Brain pericyte (primary cell): Measurements from ENCODE around the gene MOGAT1.
A peak's percentile ranks its signal among the peaks of the same experiment; 100 is the strongest.
"Not testable (repeated sequence)": the region's sequence is repeated elsewhere in the genome, so short reads cannot be mapped to it uniquely, and the experiment has no call there.

Source experiments
- DNase-seq: peaks from one replicate; pipeline ENCODE4 v3.0.0-alpha.2; 2012; ENCODE audit warnings: low read depth, low spot score

Gene MOGAT1

DNA sequence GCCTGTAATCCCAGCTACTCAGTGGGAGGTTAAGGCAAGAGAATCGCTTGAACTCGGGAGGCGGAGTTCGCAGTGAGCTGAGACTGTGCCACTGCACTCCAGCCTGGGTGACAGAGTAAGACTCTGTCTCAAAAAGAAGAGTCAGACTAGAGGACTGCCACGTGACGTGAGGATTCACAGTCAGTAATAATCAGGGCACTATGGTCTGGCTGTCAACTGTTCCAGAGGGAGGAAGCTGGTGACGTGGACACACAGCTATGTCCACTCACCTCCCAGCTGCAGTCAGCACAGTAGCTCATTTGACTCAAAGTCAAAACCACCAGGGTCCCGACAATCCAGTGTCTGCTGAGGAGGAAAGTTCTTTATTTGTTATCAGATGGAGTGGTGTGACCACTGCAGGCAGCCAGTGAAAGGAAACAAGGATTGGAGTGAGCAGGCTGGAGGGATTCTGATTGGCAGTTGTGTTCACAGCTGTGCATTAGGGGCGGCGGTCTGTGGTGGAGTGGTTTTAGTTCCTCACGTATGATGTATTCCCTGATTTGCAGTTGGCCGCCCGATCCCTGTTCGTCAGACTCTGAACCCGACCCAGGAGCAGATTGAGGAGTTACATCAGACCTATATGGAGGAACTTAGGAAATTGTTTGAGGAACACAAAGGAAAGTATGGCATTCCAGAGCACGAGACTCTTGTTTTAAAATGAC lies 37.9 kb downstream of the MOGAT1 start:
- DNase-seq = peak; percentile 94

DNA sequence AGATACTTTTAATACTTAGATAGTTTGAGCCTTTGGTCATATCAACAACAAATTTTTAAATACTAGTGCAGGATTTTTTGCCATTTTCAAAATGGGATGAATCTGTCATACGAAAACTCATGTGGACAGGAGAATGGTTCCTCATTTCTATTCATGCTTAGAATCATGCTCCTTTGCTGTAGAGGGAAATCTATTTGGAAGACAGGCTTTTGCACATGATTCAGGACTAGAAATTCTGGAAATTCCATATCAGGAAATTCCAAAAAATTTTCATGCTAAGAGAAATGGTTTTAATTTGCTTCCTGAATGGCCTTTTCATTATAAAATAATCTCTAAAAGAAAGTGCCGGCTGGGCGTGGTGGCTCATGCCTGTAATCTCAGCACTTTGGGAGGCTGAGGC lies 39.3 kb downstream of the MOGAT1 start:
- DNase-seq = no peak

DNA sequence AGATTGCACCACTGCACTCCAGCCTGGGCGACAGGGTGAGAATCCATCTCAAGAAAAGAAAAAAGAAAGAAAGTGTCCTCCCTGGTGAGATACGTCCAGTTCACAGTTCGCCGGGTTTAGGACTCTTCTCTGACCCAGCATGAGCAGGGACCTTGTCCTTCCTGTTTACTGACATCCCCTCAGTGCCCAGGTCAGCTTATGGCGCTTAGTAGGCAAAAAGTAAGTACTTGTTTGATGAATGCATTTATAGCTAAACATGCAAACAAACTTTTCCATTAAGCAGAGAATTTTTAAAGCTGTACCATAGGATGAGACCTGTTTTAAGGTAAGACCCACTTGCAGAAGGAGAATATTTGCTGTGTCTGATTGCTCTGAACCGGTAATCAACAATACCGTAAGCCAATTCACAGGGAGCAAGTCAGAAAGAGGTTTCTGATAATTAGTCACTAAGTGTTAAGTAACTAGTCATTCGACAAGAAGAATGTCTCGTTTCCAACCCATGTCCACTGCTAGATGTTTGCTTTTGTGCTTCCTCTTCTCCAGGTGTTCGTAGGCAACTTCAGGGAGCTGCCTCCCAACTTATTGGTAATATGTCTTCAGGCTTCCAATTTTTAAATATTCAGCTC lies 40.0 kb downstream of the MOGAT1 start:
- DNase-seq = no peak

DNA sequence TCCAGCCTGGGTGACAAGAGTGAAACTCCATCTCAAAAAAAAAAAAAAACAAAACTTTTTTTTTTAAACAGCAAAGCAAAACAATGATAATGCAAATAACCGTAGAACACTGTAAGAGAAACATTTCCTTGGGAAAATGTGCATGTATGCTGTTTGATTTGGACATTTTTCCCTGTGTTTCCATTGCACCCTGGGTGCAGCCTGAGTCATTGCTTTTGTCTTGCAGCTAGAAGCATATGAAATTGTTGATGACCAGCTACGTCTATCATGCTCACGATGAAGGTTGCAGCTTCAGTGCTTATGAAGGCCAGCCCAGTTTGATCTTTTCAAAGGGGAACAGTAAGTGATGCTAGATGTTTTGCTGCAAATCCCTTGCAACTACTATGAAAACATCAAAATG lies 41.5 kb downstream of the MOGAT1 start:
- peak; percentile 90 for DNase-seq

DNA sequence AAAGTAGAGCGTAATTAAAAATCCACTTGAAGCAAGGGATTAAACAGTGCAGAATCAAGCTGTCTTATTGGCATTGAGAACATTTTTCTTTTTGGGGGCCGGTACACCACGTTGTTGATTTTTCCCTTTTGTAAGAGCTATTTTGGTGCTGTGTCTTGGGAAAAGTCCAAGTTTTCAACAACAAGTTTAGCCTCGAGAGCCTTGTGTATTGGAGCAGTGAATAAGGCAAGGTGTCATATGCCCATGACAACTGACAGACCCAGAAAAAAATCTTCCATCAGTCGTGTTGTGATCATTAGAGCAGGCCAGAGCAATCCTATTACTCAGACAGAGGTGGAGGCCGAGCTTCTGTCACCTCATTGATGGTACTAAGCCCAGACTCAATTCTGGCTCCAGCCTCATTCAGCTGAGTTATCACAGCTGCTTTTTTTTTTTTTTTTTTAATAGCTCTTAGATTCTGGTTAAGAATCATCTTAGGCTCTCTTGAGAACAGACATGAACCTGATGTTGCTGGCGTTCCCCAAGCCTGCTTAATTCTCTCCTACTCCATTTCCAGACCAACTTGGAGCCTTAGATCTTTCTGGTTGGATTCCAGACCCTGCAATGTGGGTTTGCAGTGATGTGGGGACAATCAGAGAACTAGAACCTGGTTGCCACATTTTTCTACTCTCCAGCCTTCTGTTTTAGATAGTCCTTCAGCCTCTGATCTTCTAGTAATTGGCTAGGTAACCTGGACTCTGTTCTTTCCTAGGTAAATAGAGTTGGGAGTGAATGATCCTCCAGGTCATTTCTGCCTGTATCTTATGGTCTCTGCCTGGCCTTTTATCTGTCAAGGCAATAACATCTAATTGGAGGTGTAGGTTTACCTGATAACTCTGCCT lies 43.1 kb downstream of the MOGAT1 start:
- DNase-seq = peak; percentile 26

DNA sequence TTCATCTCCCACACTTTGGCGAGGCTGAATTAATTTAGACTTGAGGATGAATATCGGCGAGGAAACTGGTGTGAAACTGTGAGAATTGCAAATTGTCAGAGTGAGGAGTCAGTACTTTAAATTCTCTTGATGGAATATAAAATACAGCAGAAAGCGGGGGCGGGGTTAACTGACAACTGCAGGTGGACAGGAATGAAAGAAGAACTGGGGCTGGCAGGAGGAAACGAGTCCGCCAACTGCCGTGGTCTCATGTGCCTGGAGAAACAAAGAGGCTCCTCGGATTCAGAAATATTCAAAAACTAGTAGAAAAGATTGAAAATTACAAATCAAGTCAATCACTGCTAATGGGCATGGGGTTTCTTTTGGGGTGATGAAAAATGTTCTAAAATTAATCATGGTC lies 44.3 kb downstream of the MOGAT1 start:
- DNase-seq = no peak

DNA sequence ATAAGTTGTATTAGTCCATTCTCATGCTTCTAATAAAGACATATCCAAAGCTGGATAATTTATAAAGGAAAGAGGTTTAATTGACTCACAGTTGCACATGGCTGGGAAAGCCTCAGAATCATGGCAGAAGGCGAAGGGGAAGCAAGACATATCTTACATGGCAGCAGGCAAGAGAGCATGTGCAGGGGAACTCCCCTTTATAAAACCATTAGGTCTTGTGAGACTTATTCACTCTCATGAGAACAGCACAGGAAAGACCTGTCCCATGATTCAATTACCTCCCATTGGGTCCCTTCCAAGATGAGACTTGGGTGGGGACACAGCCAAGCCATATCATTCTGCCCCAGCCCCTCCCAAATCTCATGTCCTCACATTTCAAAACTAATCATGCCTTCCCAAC lies 48.3 kb downstream of the MOGAT1 start:
- not testable (repeated sequence) for DNase-seq

DNA sequence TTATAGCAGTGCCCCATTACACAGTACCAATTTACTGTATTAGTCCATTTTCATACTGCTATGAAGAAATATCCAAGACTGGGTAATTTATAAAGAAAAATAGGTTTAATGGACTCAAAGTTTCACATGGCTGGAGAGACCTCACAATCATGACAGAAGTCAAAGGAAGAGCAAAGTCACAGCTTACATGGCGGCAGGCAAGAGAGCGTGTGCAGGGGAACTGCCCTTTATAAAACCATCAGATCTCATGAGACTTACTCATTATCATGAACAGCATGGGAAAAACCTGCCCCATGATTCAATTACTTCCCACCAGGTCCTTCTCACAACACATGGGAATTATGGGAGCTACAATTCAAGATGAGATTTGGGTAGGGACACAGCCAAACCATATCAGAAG lies 50.1 kb downstream of the MOGAT1 start:
- DNase-seq = not testable (repeated sequence)

DNA sequence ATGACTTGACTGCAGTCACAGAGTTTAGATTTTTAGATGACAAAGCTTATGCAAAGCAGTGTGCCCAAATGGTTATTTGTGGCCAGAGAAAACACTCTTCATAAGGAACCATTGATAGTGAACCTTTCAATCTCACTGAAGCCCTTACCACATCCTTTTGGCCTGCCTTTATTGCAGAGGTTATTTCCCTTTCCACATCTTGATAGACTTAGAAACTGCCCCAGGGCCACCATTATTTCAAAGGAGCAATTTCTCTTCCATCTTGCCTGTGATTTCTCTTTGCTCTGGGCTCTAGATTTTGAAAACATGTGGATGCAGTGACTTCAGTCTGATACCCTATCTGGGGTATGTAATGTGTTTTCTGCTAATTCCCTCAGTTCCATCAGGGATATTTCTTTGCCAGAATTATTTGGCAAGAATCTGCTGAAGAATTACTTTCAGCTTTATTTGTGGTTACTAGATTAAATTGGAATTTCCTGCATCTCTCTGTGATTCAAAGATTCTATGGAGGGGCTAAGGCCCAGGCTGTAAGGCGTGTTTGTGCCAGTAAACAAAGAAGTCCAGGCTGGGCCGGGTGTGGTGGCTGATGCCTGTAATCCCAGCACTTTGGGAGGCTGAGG lies 51.0 kb downstream of the MOGAT1 start:
- no peak for DNase-seq

DNA sequence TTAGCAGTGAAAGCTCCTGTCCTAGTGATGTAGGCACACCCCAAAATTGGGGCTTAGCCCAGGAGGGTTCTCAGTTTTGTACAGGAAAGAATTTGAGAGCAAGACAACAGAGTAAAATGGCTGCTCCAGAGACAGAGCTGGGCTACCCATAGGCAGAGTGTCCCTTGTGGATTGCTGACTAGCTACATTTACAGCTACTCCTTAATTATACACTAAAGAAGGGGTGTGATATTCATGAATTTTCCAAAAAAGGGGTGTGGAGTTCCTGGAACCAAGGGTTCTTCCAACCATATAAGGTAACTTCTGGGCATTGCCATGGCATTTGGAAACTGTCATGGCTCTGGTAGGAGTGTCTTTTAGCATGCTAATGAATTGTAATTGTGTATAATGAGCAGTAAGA lies 52.8 kb downstream of the MOGAT1 start:
- no peak for DNase-seq

DNA sequence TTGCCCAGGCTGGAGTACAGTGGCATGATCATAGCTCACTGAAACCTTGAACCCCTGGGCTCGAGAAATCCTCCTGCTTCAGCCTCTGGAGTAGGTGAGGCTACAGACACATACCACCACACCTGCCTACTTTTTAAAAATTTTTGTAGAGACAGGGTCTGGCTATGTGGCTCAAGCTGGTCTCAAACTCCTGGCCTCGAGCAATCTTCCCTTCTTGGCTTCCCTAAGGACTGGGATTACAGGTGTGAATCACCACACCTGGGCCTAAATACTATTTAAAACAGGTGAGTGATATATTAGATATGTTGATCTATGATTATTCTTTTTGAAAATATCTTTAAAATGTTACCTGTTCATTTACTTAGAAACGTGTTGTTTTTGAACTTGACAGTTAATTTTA lies 57.2 kb downstream of the MOGAT1 start:
- DNase-seq = no peak

DNA sequence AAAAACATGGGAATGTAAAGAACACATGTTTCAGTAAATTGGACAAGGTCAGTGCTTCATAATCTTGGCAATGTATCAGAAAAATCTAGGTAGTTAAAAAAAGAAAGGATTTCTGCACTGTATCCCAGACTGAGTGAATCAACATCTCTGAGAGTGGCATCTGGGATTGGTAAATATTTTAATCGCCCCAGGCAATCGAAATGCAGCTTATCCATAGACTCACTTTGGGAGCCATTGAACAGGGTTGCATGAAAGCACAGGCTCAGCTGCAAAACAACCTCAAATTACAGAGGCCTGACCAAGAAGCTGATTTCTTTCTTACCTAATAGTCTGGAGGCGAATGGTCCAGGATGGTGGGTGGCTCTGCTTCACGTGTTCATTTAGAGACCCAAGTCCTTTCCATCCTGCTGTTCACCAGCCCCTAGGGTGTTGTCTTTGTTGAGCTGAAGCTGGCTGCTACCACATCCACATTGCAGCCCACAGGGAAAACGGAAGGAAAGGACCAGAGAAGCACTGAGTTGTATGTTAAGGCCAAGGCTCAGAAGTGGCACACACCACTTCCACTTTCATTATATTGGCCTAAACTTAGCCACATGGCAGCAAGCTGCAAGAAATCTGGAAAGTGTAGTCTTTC lies 59.0 kb downstream of the MOGAT1 start:
- no peak for DNase-seq

DNA sequence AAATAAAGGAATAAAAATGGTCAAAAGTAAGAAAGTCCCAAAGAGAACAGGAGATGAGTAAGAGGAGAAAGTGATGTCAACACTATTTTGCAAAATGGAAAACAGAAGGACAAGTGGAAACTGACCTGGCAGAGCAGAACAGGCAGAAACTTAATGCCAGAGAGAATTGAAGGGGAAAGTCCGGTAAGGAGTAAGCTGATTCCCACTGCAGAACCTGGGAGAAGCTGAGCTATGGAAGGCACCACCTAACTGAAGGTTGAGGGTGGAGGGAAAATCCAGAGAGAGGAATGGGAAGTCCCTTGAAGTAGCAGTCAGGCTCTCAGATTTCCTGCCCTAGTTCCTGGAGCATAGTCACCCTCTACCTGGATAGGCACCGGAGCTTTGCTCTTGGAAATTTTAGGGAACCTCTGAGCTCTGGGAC lies 59.8 kb downstream of the MOGAT1 start:
- DNase-seq = no peak

DNA sequence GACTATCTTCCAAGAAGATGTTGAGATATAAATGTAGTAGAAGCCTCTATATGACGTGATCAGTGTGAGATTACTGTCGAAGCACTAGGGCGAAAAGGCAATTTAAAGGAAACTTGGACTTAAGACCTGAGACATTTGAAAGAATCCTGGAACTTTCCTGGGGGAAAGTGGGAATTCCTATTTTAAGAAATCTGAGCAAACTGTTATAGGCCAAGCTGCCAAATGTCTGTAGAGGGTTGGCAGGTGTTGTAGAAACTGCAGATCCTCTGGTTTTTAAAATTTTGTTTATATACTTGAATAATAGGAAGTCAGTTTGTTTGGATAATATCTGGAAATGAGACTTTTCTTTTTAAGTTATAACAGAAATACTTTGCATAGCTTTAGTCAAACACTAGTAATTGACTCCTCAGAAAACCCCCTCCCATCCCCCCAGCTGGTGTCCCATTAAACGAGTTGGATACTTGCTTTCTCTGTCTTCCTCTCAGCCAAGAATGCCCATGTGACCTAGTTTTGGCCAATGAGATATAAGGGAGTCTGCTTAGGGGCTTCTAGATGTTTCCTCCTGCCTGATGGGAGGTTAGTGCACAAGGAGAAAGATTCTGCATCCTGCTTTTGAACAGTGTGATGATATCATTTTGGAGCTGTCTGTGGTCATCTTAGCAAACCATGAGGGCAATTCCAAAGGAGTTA lies 61.2 kb downstream of the MOGAT1 start:
- no peak for DNase-seq

DNA sequence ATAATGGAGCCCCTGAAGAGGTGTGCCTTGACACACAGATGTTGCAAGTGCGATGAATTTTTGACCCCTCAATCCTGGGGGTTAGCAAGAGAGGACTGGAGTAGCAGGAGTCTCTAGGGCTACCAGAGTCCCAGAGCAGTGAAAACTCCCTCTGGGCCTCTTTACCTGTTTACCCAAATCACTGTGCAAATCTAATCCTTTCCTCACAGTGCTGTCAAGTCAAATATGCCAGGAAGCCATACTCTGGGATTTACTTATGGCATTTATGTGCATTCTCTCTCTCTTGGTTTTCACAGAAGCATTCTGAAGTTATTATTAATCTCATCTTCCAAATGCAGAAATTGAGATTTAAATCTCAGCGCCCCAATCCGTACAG lies 62.0 kb downstream of the MOGAT1 start:
- DNase-seq = no peak

DNA sequence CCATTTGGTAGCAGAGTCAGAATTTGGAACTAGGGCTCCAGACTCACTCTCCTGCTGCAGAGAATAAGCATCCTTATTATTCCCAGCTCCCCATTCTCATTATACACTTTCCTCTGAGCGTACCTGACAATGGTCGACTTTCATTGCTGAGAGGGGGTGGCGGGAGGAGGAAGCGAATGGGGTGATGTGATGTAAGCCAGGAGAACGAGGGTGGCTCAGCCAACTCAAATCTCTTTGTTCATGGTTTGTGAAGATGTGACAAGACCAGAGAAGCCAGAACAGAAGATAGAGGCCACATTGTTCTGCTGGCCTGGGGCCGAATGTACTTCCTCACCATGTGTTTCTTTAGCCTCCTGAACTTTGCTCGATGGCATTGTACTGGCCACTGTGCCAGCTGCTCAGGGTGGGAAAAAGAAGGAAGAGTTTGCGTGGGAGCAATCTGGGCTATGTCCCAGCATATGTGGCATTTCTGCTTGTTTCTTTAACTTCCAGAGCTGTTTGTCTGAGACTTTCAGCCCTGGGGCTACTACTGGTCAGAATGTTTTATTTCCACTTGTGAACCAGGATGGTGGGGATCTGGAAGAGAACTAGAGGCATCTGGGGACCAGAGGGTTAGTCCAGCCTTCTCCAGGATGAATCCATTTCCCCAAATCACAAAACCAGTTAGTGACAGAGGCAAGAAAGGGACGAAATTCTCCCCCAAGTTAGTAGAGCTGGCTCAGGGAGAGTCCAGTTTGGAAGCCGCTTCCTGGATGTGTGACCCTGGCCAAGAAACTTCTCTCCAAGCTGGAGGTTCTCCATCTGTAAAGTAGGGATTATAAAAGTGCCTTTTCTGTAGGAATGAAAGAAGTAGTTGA lies 62.6 kb downstream of the MOGAT1 start:
- DNase-seq = peak; percentile 18

DNA sequence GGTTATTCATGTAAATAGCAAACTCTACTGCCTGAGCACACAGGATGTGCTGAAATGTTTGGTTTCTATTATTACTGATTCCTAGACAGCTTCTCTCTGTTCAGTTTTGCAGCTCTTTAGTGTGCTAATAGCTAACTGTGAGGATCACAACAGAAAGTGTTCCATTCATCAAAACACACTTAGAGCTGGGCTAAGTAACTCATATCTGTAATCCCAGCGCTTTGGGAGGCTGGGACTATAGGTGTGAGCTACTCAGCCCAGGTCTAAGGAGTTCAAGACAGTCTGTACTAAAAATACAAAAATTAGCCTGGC lies 63.2 kb downstream of the MOGAT1 start:
- no peak for DNase-seq

DNA sequence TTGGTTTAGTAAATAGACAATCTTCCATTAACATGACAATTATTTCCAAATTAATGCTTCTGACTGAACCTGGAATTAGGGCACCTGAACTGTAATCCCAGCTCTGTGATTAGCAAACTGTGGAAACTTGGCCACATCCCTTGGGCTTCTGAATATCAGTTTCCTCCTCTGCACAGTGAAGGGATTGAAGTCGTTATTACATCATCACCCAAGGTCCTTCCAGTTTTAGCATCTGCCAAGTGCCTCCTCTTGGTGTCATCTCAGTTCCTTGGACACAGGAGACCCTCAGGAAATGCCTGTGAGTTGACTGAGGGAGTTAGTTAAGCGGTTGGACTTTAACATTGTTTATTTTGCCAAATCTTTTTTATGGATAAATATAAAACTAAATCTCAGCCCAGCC lies 64.8 kb downstream of the MOGAT1 start:
- no peak for DNase-seq

DNA sequence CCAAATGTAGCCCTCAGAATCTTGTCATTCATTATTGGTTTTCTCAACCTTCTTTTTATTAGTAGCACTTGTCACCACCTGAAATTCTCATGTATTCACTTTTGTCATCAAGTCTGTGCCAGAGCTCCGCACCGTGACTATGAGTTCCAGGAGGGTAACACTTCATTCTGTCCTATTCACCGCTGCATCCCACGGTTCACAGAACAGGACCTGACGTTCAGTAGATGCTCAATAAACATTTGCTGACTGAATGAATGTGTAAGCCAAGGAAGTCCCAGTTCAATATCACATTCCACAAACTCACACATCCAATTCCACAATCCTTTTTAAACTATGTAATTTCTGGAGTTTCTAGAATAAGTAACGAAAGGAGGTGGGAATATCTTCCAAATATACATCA lies 65.5 kb downstream of the MOGAT1 start:
- no peak for DNase-seq

DNA sequence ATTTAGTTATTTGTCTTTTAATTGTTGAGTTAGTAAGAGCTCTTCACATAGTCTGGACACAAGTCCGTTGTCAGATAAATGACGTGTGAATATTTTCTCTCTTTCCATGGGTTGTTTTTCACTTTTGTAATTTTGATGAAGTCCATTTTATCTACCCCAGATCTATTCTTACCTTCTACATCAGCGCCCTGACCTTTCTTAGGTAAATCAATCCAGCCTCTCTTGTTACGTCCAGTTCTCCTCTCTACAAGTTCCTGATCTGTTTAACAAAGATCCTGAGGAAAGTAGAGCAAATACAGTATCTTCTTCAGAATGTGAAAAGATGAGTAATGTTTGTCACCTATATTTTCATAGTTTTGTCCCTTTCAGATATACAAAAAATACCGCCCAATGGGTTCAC lies 66.9 kb downstream of the MOGAT1 start:
- DNase-seq = no peak
